ENCODE data around the gene GYS1.
A peak's percentile ranks its signal among the peaks of the same experiment; 100 is the strongest.

The GYS1 gene

DNA sequence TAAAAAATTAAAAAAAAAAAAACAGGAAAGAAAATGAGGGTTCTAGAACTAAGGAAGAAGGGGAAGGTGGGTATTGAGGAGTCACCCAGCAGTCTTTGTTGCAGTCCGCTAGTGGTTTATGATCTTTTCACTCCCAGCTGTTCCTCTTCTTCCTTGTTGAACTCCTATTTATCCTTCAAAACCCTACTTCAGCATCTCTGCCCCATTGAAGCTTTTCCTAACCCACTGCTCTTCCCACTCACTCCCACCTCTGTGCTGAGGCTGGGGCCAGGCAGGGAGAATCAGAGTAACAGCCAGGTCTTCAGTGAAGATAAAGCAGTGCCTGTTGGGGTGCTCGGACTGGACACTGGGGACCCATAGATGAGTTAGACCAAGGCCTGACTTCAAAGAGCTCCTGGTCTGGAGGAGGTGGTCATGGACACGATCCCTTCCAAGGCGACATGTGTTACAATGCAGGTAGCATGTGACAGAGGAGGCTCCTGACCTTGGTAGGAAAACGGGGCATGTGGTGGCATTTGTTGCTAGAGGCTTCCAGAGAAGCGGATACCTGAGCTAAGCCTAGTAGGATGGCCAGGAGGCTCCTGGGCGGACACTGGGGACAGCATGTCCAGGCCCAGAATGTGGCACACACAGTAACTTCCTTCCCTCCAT lies 12.0 kb upstream of the GYS1 start:
- Histone ChIP-seq H3K36me3 (ENCODE audit: control insufficient read depth in 2 of 2, insufficient read depth in 2 of 2, low read length in 2 of 2) (peaks cover 39 to 52% of the 10 kb centered on the region in 2 donors), H3K4me1 (ENCODE audit: control insufficient read depth in 2 of 2, insufficient read depth in 2 of 2, low read length in 2 of 2) (no peaks in the 10 kb centered on the region), H3K9me3 (ENCODE audit: control insufficient read depth in 2 of 2, low read length in 2 of 2) (no peaks in the 10 kb centered on the region), H3K4me3 (ENCODE audit: low read length in 2 of 2) (no peak overlapping the region), H3K27me3 (ENCODE audit: control insufficient read depth in 2 of 2, insufficient read depth in 2 of 2, low read length in 2 of 2) (no peaks in the 10 kb centered on the region), H3K9ac (ENCODE audit: low read depth in 1 of 2, low read length in 2 of 2) (no peak overlapping the region), H3K27ac (ENCODE audit: low read depth in 2 of 2, low read length in 2 of 2) (no peak overlapping the region)

DNA sequence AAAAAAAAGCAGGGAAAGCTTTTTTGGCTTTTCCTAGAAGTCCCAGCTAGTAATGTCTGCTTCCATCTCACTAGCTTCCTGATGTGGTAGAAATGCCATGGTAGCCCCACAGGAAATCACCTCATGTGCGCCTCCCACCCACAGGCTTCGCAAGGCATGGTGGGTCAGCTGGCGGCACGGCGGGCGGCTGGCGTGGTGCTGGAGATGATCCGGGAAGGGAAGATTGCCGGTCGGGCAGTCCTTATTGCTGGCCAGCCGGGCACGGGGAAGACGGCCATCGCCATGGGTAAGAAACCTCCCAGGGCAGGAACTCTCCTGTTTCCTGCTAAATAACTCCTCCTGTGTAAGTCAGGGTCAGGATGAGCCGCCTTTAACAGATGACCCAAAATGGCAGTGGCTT lies 11.0 kb upstream of the GYS1 start:
- Histone ChIP-seq H3K36me3 (ENCODE audit: control insufficient read depth in 2 of 2, insufficient read depth in 2 of 2, low read length in 2 of 2) (peaks cover 32 to 44% of the 10 kb centered on the region in 2 donors), H3K27me3 (ENCODE audit: control insufficient read depth in 2 of 2, insufficient read depth in 2 of 2, low read length in 2 of 2) (no peaks in the 10 kb centered on the region), H3K4me3 (ENCODE audit: low read length in 2 of 2) (no peak overlapping the region), H3K4me1 (ENCODE audit: control insufficient read depth in 2 of 2, insufficient read depth in 2 of 2, low read length in 2 of 2) (no peaks in the 10 kb centered on the region), H3K9ac (ENCODE audit: low read depth in 1 of 2, low read length in 2 of 2) (no peak overlapping the region), H3K9me3 (ENCODE audit: control insufficient read depth in 2 of 2, low read length in 2 of 2) (no peaks in the 10 kb centered on the region), H3K27ac (ENCODE audit: low read depth in 2 of 2, low read length in 2 of 2) (no peak overlapping the region)

DNA sequence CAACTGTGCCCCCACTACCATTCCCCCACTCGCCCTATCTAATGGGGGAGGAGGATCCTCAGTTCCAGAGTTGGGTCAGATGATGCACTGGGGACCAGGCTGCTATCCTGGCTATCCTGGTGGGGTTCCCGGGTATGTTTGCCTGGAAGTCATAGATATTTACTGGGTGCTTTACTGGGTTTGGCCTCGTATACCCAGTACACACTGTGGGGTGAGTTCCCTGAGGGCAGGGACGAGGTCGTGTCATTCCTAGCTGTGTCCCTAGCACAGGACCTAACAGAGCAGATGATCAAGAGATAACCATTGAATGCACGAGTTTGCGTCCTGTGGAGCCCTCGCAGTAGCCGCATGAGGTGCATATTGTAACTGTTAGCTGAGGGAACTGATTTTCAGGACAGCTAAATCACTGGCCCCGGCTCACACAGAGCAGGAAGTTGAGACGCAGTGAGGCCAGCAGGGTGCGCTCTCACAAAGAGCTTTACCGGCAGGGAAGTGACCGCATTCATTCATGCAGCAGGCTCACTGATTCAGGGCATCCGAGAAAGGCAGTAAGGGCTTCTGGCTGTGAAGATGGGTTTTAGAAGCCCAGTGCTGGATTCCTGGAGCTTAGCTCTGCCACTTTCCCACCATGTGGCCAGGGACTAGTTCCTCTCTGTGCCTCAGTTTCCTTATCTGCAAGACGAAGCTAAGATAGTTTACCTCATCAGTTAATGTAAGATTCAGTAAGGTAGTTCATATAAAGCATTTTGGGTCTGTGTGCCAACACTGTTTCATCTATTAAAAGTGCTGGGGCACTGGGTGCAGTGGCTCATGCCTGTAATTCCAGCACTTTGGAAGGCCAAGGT lies 6.6 kb upstream of the GYS1 start:
- Histone ChIP-seq H3K9me3 (ENCODE audit: control insufficient read depth in 2 of 2, low read length in 2 of 2) (no peaks in the 10 kb centered on the region), H3K36me3 (ENCODE audit: control insufficient read depth in 2 of 2, insufficient read depth in 2 of 2, low read length in 2 of 2) (peaks cover 8 to 19% of the 10 kb centered on the region in 2 donors), H3K4me1 (ENCODE audit: control insufficient read depth in 2 of 2, insufficient read depth in 2 of 2, low read length in 2 of 2) (no peaks in the 10 kb centered on the region), H3K9ac (ENCODE audit: low read depth in 1 of 2, low read length in 2 of 2) (no peak overlapping the region), H3K27ac (ENCODE audit: low read depth in 2 of 2, low read length in 2 of 2) (no peak overlapping the region), H3K4me3 (ENCODE audit: low read length in 2 of 2) (no peak overlapping the region), H3K27me3 (ENCODE audit: control insufficient read depth in 2 of 2, insufficient read depth in 2 of 2, low read length in 2 of 2) (no peaks in the 10 kb centered on the region)

DNA sequence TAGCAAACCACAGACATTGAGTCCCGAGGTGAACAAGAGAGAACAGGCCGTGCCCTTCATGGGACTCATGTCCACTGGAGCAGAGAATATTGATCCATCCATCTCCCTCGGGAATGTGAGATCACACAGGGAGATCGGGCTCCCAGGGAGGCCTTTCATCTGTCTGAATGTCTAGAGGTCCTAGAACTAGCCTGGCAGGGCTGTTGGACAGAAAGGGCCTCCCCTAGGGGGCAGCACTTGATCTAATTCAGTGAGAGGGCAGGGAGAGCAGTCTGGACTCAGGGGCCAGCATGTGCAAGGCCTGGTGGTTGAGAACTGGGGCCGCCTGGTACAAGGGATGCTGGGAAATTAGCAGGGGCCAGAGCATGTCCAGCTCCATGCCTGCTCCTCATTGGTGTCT lies 4.9 kb upstream of the GYS1 start:
- Histone ChIP-seq H3K4me1 (ENCODE audit: control insufficient read depth in 2 of 2, insufficient read depth in 2 of 2, low read length in 2 of 2) (peaks cover 4 to 6% of the 10 kb centered on the region in 2 donors), H3K4me3 (ENCODE audit: low read length in 2 of 2) (no peak overlapping the region), H3K27ac (ENCODE audit: low read depth in 2 of 2, low read length in 2 of 2) (no peak overlapping the region), H3K36me3 (ENCODE audit: control insufficient read depth in 2 of 2, insufficient read depth in 2 of 2, low read length in 2 of 2) (peaks cover 0 to 5% of the 10 kb centered on the region in 2 donors), H3K27me3 (ENCODE audit: control insufficient read depth in 2 of 2, insufficient read depth in 2 of 2, low read length in 2 of 2) (no peaks in the 10 kb centered on the region), H3K9ac (ENCODE audit: low read depth in 1 of 2, low read length in 2 of 2) (no peak overlapping the region), H3K9me3 (ENCODE audit: control insufficient read depth in 2 of 2, low read length in 2 of 2) (no peaks in the 10 kb centered on the region)

GRCh38 chr19:48994035-48994386 lies 902 bp upstream of the GYS1 start:
- Histone ChIP-seq H3K9me3 (ENCODE audit: control insufficient read depth in 2 of 2, low read length in 2 of 2) (no peaks in the 10 kb centered on the region), H3K27ac (ENCODE audit: low read depth in 2 of 2, low read length in 2 of 2) (peak overlapping the region; percentile 98), H3K27me3 (ENCODE audit: control insufficient read depth in 2 of 2, insufficient read depth in 2 of 2, low read length in 2 of 2) (no peaks in the 10 kb centered on the region), H3K9ac (ENCODE audit: low read depth in 1 of 2, low read length in 2 of 2) (peak overlapping the region; percentile 84 to 95), H3K4me1 (ENCODE audit: control insufficient read depth in 2 of 2, insufficient read depth in 2 of 2, low read length in 2 of 2) (peaks cover 16% of the 10 kb centered on the region in 2 donors), H3K36me3 (ENCODE audit: control insufficient read depth in 2 of 2, insufficient read depth in 2 of 2, low read length in 2 of 2) (peaks cover 0 to 6% of the 10 kb centered on the region in 2 donors), H3K4me3 (ENCODE audit: low read length in 2 of 2) (peak overlapping the region; percentile 89 to 99)

GRCh38 chr19:48992581-48993174 lies 431 bp downstream of the GYS1 start:
- peak overlapping the region; percentile 87 to 95 for H3K9ac ChIP-seq (ENCODE audit: low read depth in 1 of 2, low read length in 2 of 2)
- no peaks in the 10 kb centered on the region for H3K27me3 ChIP-seq (ENCODE audit: control insufficient read depth in 2 of 2, insufficient read depth in 2 of 2, low read length in 2 of 2)
- H3K4me3 ChIP-seq (ENCODE audit: low read length in 2 of 2) = peak overlapping the region; percentile 88 to 99
- H3K27ac ChIP-seq (ENCODE audit: low read depth in 2 of 2, low read length in 2 of 2) = peak overlapping the region; percentile 98
- no peaks in the 10 kb centered on the region for H3K9me3 ChIP-seq (ENCODE audit: control insufficient read depth in 2 of 2, low read length in 2 of 2)
- H3K36me3 ChIP-seq (ENCODE audit: control insufficient read depth in 2 of 2, insufficient read depth in 2 of 2, low read length in 2 of 2) = peaks cover 0 to 16% of the 10 kb centered on the region in 2 donors
- H3K4me1 ChIP-seq (ENCODE audit: control insufficient read depth in 2 of 2, insufficient read depth in 2 of 2, low read length in 2 of 2) = peaks cover 16% of the 10 kb centered on the region in 2 donors

GRCh38 chr19:48991873-48992580 lies 1.1 kb downstream of the GYS1 start:
- Histone ChIP-seq H3K9me3 (ENCODE audit: control insufficient read depth in 2 of 2, low read length in 2 of 2) (no peaks in the 10 kb centered on the region), H3K4me1 (ENCODE audit: control insufficient read depth in 2 of 2, insufficient read depth in 2 of 2, low read length in 2 of 2) (peaks cover 16% of the 10 kb centered on the region in 2 donors), H3K4me3 (ENCODE audit: low read length in 2 of 2) (peak overlapping the region; percentile 88 to 99), H3K9ac (ENCODE audit: low read depth in 1 of 2, low read length in 2 of 2) (peak overlapping the region; percentile 87 to 95), H3K27me3 (ENCODE audit: control insufficient read depth in 2 of 2, insufficient read depth in 2 of 2, low read length in 2 of 2) (no peaks in the 10 kb centered on the region), H3K36me3 (ENCODE audit: control insufficient read depth in 2 of 2, insufficient read depth in 2 of 2, low read length in 2 of 2) (peaks cover 0 to 19% of the 10 kb centered on the region in 2 donors), H3K27ac (ENCODE audit: low read depth in 2 of 2, low read length in 2 of 2) (peak overlapping the region; percentile 98)

DNA sequence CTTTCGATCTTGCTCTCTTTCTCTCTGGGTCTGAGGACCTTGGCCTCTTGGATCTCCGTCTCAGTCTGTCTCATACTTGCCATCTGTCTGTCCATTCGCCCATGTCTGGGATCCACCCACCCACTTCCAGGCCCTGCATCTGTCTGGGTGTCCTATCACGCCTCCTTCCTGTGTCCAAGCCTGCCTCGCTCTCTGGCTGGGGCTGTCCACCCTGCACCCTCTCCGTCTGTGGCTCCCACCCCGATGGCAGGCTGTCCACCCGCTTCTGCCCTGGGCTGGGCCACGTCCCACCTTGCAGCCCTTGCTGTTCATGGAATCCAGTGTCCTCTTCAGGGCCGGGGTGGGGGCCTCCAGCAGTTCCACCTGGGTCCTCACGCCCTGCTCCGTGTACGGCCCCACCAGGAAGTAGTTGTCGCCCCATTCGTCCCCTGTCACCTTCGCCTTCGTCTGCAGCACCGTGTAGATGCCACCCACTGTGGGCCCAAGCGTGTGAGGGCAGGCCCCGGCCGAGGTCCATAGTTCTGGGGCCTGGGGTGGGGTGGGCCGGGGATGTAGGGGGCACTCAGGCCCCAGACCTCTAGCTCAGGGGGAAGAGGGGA lies 2.0 kb downstream of the GYS1 start:
- Histone ChIP-seq H3K27me3 (ENCODE audit: control insufficient read depth in 2 of 2, insufficient read depth in 2 of 2, low read length in 2 of 2) (no peaks in the 10 kb centered on the region), H3K4me3 (ENCODE audit: low read length in 2 of 2) (no peak overlapping the region), H3K9me3 (ENCODE audit: control insufficient read depth in 2 of 2, low read length in 2 of 2) (no peaks in the 10 kb centered on the region), H3K9ac (ENCODE audit: low read depth in 1 of 2, low read length in 2 of 2) (peak overlapping the region in 1 of 2 donors; percentile 87), H3K4me1 (ENCODE audit: control insufficient read depth in 2 of 2, insufficient read depth in 2 of 2, low read length in 2 of 2) (peaks cover 16% of the 10 kb centered on the region in 2 donors), H3K36me3 (ENCODE audit: control insufficient read depth in 2 of 2, insufficient read depth in 2 of 2, low read length in 2 of 2) (peaks cover under 1 to 24% of the 10 kb centered on the region in 2 donors), H3K27ac (ENCODE audit: low read depth in 2 of 2, low read length in 2 of 2) (no peak overlapping the region)

GRCh38 chr19:48990400-48990799 lies 2.7 kb downstream of the GYS1 start:
- H3K27ac ChIP-seq (ENCODE audit: low read depth in 2 of 2, low read length in 2 of 2) = no peak overlapping the region
- H3K9ac ChIP-seq (ENCODE audit: low read depth in 1 of 2, low read length in 2 of 2) = no peak overlapping the region
- peaks cover 8 to 29% of the 10 kb centered on the region in 2 donors for H3K36me3 ChIP-seq (ENCODE audit: control insufficient read depth in 2 of 2, insufficient read depth in 2 of 2, low read length in 2 of 2)
- no peaks in the 10 kb centered on the region for H3K27me3 ChIP-seq (ENCODE audit: control insufficient read depth in 2 of 2, insufficient read depth in 2 of 2, low read length in 2 of 2)
- H3K4me3 ChIP-seq (ENCODE audit: low read length in 2 of 2) = no peak overlapping the region
- no peaks in the 10 kb centered on the region for H3K9me3 ChIP-seq (ENCODE audit: control insufficient read depth in 2 of 2, low read length in 2 of 2)
- peaks cover 16% of the 10 kb centered on the region in 2 donors for H3K4me1 ChIP-seq (ENCODE audit: control insufficient read depth in 2 of 2, insufficient read depth in 2 of 2, low read length in 2 of 2)

Measured in mucosa of rectum (tissue), 2 donors.